Uterus (tissue), 2 donors: ENCODE measurements around the gene BPTF.

Experiments
- CTCF ChIP-seq, 4 experiments: fragments of 200-600 bp in 2 of 4; fragments of 450-650 bp in 2 of 4; sonication (generic) in 2 of 4; IDR thresholded peaks; one replicate each; pipeline ENCODE4 v1.5.1; 2016 to 2019; ENCODE audit warnings: antibody characterized with exemption in 4 of 4, mild to moderate bottlenecking in 2 of 4, moderate library complexity in 1 of 4
- POLR2A ChIP-seq, 2 donors: fragments of 450-650 bp; IDR thresholded peaks; one replicate each; pipeline ENCODE4 v1.6.1; 2016; ENCODE audit warnings: antibody characterized with exemption in 2 of 2, mild to moderate bottlenecking in 1 of 2, moderate library complexity in 1 of 2

GRCh38 chr17:67833134-67833533 lies 7.8 kb downstream of the BPTF start:
- no peak for TF ChIP-seq CTCF (IDR thresholded peaks at IDR 0.05)
- TF ChIP-seq POLR2A (IDR thresholded peaks at IDR 0.05) = no peak
